ENCODE results near the gene SMIM1. TPM values are rescaled to one million over a fixed set of nuclear protein-coding genes. Genes with fewer than 3 reads are reported as not detected.

SMIM1 gene
- total RNA-seq, 4 donors from 2014 or later: 2.6 to 8.4 (median 4.7) TPM; not detected in 1

DNA sequence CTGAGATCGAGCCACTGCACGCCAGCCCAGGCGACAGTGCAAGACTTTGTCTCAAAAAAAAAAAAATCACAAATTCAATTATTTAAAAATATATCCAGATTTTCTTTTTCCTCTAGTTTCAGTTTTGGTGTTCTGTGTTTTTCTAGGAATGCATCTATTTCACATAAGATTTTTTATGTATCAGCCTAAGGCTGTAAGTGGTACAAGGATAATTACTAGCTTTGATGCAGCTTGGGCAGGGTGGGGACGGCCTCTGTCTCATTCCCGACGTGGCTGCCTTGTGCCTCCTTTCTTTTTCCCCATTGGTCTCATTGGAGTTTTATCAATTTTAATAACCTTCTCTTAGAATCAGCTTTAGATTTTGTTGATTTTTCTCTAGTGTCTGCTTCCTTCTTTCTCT is 13.4 kb upstream of the SMIM1 start:
- Histone ChIP-seq H3K9me3 (peaks cover 0 to 13% (median 0%) of the 10 kb centered on the region in 3 donors), H3K4me3 (no peak overlapping the region), H3K4me1 (no peaks in the 10 kb centered on the region), H3K36me3 (no peaks in the 10 kb centered on the region), H3K27ac (no peak overlapping the region), H3K27me3 (peaks cover 94% of the 10 kb centered on the region)
- TF ChIP-seq EP300 (IDR thresholded peaks at IDR 0.05): no peak
- TF ChIP-seq, protein P1, sequence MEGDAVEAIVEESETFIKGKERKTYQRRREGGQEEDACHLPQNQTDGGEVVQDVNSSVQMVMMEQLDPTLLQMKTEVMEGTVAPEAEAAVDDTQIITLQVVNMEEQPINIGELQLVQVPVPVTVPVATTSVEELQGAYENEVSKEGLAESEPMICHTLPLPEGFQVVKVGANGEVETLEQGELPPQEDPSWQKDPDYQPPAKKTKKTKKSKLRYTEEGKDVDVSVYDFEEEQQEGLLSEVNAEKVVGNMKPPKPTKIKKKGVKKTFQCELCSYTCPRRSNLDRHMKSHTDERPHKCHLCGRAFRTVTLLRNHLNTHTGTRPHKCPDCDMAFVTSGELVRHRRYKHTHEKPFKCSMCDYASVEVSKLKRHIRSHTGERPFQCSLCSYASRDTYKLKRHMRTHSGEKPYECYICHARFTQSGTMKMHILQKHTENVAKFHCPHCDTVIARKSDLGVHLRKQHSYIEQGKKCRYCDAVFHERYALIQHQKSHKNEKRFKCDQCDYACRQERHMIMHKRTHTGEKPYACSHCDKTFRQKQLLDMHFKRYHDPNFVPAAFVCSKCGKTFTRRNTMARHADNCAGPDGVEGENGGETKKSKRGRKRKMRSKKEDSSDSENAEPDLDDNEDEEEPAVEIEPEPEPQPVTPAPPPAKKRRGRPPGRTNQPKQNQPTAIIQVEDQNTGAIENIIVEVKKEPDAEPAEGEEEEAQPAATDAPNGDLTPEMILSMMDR (IDR thresholded peaks at IDR 0.05): no peak
- ATAC-seq: no peak
- 60 to 82% methylated on average over 6 of the region's 6 CpGs for WGBS, 2 donors (ENCODE audit: low coverage in 1 of 2)

- no peak overlapping the region for H3K4me3 ChIP-seq
- H3K27me3 ChIP-seq: peaks cover 88% of the 10 kb centered on the region
- no peaks in the 10 kb centered on the region for H3K4me1 ChIP-seq
- TF ChIP-seq POLR2AphosphoS5 (IDR thresholded peaks at IDR 0.05) (no peak), POLR2A (IDR thresholded peaks at IDR 0.05) (no peak), EP300 (IDR thresholded peaks at IDR 0.05) (no peak)
- TF ChIP-seq, protein P1 (IDR thresholded peaks at IDR 0.05): no peak
- no peak for ATAC-seq
- H3K36me3 ChIP-seq: no peaks in the 10 kb centered on the region
- H3K9me3 ChIP-seq: peaks cover 0 to 13% (median 0%) of the 10 kb centered on the region in 3 donors
- 61 to 67% methylated on average over 5 to 6 of the region's 6 CpGs for WGBS, 2 donors (ENCODE audit: low coverage in 1 of 2)
- H3K27ac ChIP-seq: no peak overlapping the region
These were observed 12.8 kb upstream of the SMIM1 start for GRCh38 chr1:3759796-3760195.

- Histone ChIP-seq H3K36me3 (no peaks in the 10 kb centered on the region), H3K4me1 (no peaks in the 10 kb centered on the region), H3K9me3 (peaks cover 0 to 13% (median 0%) of the 10 kb centered on the region in 3 donors), H3K27ac (no peak overlapping the region), H3K4me3 (no peak overlapping the region), H3K27me3 (peaks cover 72% of the 10 kb centered on the region)
- TF ChIP-seq, protein P1 (IDR thresholded peaks at IDR 0.05): no peak
- TF ChIP-seq POLR2AphosphoS5 (IDR thresholded peaks at IDR 0.05) (no peak), POLR2A (IDR thresholded peaks at IDR 0.05) (no peak), EP300 (IDR thresholded peaks at IDR 0.05) (no peak)
- ATAC-seq: no peak
- 67% methylated on average over 3 of the region's 17 CpGs; no CpG with 5 or more reads in 1 of the 2 donors for WGBS, 2 donors (ENCODE audit: low coverage in 1 of 2)
These were observed 11.1 kb upstream of the SMIM1 start for GRCh38 chr1:3761296-3762010.

- WGBS, 2 donors (ENCODE audit: low coverage in 1 of 2): no CpG with 5 or more reads among the region's 15 CpGs
- Histone ChIP-seq H3K27ac (no peak overlapping the region), H3K4me3 (no peak overlapping the region), H3K4me1 (no peaks in the 10 kb centered on the region), H3K9me3 (peaks cover 0 to 13% (median 0%) of the 10 kb centered on the region in 3 donors), H3K27me3 (peaks cover 70% of the 10 kb centered on the region), H3K36me3 (no peaks in the 10 kb centered on the region)
- TF ChIP-seq EP300 (IDR thresholded peaks at IDR 0.05): no peak
- ATAC-seq: no peak
These were observed 10.2 kb upstream of the SMIM1 start for GRCh38 chr1:3762151-3762872.

DNA sequence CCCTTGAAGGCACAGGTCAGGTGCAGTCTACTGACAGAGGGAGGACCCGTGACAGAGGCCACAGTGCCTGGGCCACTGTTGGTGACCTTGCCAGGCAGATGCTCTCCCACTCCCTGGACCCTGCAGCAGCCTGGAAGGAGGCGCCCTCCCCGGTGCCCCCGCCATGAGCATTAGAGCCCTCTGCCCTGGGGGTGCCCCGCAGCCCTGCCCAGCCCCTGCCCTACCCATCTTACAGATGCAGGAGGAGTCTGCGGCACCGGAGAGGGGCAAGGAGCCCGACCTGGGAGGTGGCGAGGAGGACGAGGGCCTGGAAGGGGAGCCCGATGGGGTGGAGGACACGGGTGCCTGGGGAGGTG is 9.7 kb upstream of the SMIM1 start:
- Histone ChIP-seq H3K4me1 (no peaks in the 10 kb centered on the region), H3K36me3 (no peaks in the 10 kb centered on the region), H3K9me3 (peaks cover 0 to 13% (median 0%) of the 10 kb centered on the region in 3 donors), H3K27me3 (peaks cover 68% of the 10 kb centered on the region), H3K27ac (no peak overlapping the region), H3K4me3 (no peak overlapping the region)
- no peak for ATAC-seq
- TF ChIP-seq EP300 (IDR thresholded peaks at IDR 0.05): no peak
- TF ChIP-seq, protein P1 (IDR thresholded peaks at IDR 0.05): no peak
- no peak for TF ChIP-seq POLR2A (IDR thresholded peaks at IDR 0.05)
- no peak for TF ChIP-seq POLR2AphosphoS5 (IDR thresholded peaks at IDR 0.05)
- WGBS, 2 donors (ENCODE audit: low coverage in 1 of 2): 40 to 67% methylated on average over 2 to 5 of the region's 12 CpGs

Data from gastroesophageal sphincter (tissue), 4 donors.